ENCODE data around the gene EML4. TPM values are rescaled to one million over a fixed set of nuclear protein-coding genes. Genes with fewer than 3 reads are reported as not detected.
A peak's percentile ranks its signal among the peaks of the same experiment; 100 is the strongest.
"Not testable (repeated sequence)": the region's sequence is repeated elsewhere in the genome, so short reads cannot be mapped to it uniquely, and the experiment has no call there.

Gene EML4
- total RNA-seq, 1 donor from 2014 or later, result 23.5 TPM

DNA sequence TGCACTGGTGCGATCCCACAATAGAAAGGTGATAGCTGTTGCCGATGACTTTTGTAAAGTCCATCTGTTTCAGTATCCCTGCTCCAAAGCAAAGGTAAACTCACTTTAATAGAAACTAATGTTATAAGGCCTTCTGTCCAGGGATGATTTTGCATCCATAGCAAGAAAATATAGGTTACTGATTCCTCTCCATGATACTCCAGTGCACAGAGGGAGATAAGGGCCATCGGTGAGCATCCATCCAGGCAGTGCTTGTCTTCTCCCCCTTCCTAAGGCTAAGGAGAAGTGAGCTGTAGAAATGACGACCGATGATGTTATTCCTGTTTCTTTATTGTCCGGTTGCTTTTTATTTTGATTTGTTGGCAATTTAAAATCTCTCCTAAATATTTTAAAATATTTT lies 159.8 kb downstream of the EML4 start:
- no peak for DNase-seq (ENCODE audit: low read depth, low spot score)

DNA sequence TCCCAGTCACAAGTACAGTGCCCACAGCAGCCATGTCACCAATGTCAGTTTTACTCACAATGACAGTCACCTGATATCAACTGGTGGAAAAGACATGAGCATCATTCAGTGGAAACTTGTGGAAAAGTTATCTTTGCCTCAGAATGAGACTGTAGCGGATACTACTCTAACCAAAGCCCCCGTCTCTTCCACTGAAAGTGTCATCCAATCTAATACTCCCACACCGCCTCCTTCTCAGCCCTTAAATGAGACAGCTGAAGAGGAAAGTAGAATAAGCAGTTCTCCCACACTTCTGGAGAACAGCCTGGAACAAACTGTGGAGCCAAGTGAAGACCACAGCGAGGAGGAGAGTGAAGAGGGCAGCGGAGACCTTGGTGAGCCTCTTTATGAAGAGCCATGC lies 160.6 kb downstream of the EML4 start:
- no peak for DNase-seq (ENCODE audit: low read depth, low spot score)

GRCh38 chr2:42331569-42332284 lies 162.6 kb downstream of the EML4 start:
- no peak for DNase-seq (ENCODE audit: low read depth, low spot score)

DNA sequence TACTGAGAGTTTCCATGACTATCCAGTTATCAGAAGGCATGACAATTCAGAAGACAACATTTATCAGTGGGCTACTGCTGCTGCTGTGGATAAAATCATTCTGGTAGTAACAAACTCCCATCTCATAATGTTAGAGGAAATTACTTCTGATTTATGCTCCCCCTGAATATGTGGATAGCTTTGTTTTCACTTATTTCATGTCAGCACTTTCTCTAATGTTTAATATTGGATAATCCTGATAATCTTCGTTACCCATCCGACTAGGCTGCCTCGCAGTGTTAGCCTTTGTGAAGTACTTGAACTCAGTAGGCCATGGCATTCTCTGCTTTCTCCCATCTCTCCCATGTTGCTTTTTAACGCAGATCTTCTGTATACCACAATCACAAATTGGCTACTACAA lies 163.4 kb downstream of the EML4 start:
- no peak for DNase-seq (ENCODE audit: low read depth, low spot score)

DNA sequence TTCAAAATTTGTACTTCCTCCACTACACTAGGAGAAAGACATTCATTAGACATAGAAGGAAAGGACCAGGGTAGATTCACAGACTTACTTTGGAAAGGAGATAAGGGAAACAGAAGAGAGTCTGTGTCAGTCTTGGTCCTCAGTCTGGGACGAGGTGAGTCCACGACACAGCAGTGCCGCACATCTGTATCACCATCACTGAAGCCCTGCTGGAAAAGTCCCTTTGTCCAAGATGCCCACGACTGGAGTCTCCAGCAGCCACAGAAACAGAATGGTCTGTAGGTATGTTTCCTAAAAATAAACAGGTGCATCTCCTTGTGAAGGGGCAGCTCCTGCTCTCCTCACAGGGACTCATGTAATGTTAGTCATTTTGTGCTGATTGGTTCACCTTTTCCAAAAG lies 164.4 kb downstream of the EML4 start:
- no peak for DNase-seq (ENCODE audit: low read depth, low spot score)

- DNase-seq (ENCODE audit: low read depth, low spot score), result no peak
Observed at GRCh38 chr2:42334220-42334619, 165.1 kb downstream of the EML4 start.

- not testable (repeated sequence) for DNase-seq (ENCODE audit: low read depth, low spot score)
Observed at GRCh38 chr2:42334865-42335264, 165.7 kb downstream of the EML4 start.

GRCh38 chr2:42335514-42336104 lies 166.5 kb downstream of the EML4 start:
- DNase-seq (ENCODE audit: low read depth, low spot score), result no peak

DNA sequence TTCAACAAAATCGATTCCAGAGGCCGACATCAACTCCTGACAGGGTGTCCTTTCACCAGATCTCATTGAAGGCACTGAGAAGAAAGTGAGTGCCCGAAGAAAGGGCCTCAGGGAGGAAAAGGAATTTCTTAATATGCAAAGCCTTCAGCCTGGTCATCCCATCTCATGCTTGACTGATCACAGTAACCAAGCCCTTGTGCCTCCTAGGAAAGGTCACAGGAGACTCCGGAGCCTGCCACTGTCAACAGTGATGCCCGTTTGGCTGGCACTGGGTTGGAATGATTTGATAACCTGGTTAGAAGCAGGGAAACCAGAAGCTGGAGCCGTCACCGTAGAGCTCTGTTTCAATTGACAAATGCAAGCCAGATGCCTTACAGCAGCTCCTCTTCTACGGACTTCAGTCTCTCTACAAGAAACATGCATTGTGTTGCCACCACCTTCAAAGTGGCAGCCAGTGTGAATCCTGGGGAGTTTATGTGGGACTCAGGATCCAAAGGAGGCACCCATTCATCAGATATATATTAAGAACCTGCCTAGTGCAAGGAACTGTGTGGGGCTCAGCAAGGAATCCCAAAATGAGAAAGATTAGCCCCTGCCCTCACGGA lies 167.3 kb downstream of the EML4 start:
- DNase-seq (ENCODE audit: low read depth, low spot score), result no peak

GRCh38 chr2:42337356-42337820 lies 168.2 kb downstream of the EML4 start:
- DNase-seq (ENCODE audit: low read depth, low spot score), result no peak

- no peak for DNase-seq (ENCODE audit: low read depth, low spot score)
Observed at GRCh38 chr2:42337846-42338566, 168.9 kb downstream of the EML4 start.

DNA sequence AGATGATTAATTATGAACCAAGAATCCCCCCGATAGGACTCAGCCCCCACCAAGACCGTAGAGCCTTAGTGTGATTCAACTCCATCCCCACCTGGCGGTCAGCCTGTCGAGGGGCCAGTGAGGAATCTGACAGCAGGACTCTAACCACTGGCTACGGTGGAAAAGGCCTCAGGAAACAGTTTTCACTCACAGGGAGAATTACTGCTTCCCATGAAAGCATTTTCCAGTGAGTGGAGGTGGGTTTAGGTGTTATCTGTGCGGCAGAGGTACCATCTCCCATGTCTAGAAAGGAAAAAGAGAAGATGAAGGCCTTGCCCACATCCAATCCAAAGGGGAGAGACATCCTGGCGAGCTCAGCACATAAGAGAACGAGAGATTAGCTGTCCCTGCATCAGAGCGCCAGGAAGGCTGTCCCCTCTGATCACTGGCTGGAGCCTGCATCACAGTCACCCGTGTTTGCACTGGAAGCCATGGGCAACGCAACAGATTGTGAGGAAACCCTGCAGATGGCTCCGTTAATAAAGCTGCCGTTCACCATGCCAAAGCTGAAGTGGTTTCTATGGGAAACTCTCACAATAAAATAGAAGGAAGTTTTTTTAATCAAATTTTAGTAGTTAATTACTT lies 169.5 kb downstream of the EML4 start:
- no peak for DNase-seq (ENCODE audit: low read depth, low spot score)

- DNase-seq (ENCODE audit: low read depth, low spot score), result no peak
Observed at GRCh38 chr2:42339191-42339912, 170.2 kb downstream of the EML4 start.

DNA sequence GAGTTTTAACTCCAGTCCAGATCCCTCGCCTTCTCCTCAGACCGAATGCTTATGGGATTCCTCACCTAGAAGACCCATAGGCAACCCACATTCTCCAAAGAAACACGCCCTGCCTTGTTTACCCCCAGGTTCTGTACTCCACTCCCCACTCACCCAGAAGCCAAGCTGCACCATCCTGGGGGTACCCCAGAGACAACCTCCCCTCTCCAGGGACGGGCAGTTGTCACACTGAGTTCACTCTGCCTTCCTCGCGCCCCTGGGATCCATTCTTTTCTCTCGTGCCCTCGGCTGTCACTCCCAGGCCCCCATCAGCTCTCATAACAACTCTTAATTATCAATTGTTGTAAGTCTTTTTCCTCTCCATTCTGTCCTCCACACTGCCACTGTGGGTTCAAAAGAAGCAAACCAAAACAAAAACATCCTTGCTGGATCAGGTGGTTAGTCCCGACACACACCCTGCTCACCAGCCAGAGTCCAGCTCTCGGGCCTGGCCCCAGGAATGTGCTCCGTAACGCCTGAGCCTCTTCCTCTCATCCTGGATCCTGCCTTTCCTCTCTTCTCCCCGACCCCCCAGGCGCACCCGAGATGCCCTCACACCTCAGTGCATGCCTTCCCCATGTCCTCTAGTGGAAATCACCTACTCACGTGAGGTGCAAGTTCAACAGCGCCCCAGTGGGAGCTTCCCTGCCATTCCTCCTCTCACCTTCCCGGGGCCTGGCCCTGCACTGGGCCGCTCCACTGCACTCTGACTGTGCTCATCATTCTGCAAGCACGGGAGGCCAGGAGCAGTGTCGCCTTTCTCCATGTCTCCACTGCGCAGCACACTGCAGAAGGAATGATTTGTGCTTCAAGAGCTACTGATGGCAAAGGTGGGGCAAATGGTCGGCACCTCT lies 171.1 kb downstream of the EML4 start:
- DNase-seq (ENCODE audit: low read depth, low spot score), result no peak

DNA sequence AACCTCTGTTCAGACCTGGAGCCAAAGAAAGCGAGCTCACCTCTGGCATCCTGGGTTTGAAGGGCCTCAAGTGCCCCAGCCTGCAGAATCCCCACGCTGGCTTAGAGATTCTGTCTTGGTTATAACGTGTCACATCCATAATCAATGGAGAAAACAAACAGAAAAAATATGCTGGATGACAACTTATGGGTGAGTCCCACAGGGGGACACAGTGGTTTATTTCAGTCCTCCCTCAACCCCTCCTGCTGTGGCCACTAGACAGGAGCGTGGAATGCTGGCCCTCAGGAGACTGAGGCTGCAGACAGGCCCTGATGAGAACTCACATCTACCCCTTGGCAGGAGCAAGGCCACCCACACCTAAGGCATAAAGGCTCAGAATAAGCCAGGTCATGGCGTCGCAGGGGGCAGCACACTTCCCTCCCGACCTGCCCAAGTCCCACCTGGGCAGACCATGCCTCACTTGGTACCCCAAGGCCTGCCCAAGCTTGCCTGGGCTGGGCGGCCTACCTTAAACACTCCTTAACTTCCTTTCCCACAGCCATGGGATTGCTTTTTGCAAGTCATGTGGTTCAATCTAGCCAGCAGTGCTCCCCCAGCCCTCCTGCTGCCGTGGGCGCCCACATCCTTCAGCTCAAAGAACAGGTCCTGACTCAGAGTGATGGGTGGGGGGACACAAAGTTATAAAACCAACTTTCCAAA lies 171.9 kb downstream of the EML4 start:
- DNase-seq (ENCODE audit: low read depth, low spot score), result no peak

DNA sequence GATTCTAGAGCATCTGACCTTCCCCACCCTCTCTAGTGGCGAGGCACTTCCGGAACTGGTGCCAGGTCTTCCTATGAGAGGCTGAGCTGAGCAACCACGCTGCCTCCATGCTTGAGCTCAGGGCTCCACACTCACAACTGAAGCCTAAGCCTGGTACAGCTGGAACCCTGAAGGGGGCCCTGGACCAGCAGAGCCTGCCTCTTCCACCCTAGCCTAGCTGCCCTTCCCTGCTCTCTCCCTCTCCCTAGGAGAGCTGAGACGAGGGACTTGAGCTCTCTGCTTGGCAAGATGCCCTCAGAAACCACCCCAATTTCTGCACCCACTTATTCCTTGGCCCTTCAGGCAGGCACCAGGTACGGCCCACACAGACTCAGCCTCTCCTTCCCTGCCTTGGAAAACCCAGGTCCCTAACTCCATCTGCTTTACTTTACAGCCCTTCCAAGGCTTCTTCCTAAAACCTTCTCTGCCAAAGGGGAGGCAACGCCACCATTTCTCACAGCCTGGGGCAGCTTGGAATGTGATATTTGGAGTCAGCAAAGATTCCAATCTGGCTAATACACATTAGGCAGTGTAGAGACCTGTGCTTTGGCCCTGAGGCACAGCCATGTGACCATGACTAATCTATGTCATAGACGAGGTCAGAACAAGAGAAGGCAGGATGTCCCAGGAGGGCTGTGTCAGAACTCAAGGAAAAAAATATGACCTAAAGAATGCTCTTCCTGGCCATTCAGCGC lies 173.1 kb downstream of the EML4 start:
- DNase-seq (ENCODE audit: low read depth, low spot score), result peak; percentile 24

DNA sequence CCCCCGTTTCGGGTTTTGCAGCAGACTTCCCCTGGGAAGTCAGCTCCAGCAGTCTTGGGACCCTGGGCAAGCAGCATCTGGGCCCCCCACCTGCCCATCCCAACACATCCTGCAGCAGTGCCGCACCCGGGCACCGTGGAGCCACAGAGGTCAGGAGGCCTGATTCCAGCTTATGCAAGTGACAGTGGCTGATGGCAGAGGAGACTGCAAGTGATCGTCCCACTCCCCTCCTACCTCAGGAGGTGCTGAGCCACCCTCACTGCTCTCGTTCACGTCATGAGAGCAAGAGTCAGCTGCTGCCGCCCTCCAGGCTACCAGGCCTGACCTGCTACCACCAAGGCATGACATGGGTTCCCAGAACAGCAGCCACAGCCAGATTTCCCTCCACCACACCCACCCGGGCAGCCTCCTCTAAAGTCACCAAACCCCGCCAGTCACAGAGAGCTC lies 173.7 kb downstream of the EML4 start:
- DNase-seq (ENCODE audit: low read depth, low spot score), result no peak

DNA sequence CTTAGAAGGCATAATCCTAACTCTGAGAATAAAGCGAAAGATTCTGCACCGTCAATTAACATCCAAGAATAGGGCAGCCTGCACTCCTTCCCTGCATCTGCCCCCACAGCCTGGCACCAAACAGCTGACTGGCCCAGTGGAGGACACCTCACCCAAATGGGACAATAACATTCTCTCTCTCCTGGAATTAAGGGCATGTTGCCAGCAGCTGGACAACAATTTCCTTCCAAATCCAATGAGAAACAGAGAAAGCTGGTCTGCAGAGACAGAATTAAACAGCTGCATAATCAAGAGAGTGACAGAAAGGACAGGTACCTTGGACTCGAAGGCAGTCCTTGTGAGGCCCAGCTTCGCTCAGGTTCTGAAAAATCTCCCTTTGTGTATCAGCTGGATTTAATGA lies 176.8 kb downstream of the EML4 start:
- DNase-seq (ENCODE audit: low read depth, low spot score), result no peak

GRCh38 chr2:42346856-42347255 lies 177.7 kb downstream of the EML4 start:
- DNase-seq (ENCODE audit: low read depth, low spot score), result not testable (repeated sequence)
